GM19025 (cell line): ENCODE results near the gene ATL2.
A peak's percentile ranks its signal among the peaks of the same experiment; 100 is the strongest.
"Not testable (repeated sequence)": the region's sequence is repeated elsewhere in the genome, so short reads cannot be mapped to it uniquely, and the experiment has no call there.

Source experiments
- ATAC-seq: cut with Tn5 transposase; IDR thresholded peaks from one replicate; pipeline ENCODE4 v1.9.1; 2021; ENCODE audit warnings: mild to moderate bottlenecking, low read depth, moderate library complexity; ENCODE audit not compliant: unreplicated experiment

Gene ATL2

DNA sequence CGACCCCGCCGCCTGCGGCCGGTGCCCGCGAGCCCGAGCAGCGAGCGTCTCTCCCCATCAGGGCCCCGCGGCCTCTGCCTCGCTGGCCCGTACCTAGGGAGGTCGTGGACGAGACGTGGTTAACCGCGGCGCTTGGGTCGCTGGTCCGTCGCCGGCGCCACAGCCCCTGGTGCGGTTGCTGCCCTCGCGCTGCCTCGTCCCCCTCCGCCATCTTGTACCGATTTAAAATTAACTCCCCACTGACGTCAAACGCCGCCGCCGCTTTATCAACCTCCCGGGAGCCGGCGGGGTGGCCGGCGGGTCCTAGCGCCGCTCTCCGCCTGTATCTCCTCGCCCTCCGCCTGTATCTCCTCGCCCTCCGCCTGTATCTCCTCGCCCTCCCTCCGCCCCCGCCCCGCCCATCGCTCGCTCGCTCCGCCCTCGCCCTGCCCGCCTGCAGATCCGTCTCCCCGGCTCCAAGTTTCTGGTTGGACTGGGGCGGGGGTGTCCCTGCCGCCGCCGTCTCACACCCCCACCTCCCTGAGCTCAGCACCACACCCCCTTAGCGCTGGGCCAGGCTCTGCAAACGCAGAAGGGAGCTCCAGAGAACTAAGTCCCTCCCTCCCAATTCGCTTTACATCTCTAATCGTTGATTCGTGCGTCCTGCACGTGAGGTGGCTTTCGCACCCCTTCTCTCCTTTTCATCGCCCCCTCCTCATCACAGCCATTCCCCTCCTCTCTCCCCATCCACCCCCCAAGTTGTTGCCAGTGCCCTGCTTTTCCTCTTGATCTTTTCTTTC is at the start of gene ATL2:
Gene ATL2 (minus strand): TSS at position 224 of the 779 bp plus-strand sequence. CDS start 13 bp downstream, at position 211.
- peak; percentile 89 for ATAC-seq

DNA sequence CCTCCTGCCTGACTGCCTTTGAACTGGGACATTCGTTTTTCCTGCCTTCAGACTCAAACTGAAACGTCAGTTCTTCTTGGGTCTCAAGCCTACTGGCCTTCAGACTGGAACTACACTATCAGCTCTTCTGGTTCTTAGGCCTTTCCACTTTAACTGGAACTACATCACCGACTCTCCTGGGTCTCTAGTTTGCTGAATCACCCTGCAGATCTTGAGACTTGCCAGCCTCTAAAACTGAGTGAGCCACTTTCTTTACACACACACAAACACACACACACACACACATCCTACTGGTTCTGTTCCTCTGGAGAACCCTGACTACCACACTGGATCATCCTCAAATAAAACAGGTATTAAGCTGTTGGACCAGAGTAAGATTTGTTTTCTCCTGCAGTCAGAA is 46.7 kb upstream of the ATL2 start:
- ATAC-seq, result no peak

- no peak for ATAC-seq
These were observed 44.4 kb upstream of the ATL2 start for GRCh38 chr2:38421274-38422056.

GRCh38 chr2:38419499-38419898 is 42.4 kb upstream of the ATL2 start:
- no peak for ATAC-seq

DNA sequence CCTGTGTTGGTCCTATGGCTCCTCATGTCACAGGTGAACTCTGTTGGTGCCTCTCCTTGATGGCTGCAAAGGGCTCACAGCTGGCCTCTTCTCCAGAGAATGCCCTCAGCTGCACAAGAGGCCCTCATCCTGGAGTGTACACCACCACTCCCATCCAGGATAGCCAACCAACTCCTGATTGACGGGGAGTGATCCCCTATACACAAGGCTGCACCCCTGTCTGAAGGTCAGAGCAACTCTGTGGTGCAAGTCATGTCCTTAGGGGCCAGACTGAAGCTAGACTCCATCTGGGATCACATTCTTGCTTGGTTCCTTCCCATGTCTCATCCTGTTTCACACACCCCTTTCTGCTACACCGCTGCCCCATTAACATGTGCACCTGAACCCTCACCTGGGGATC is 41.7 kb upstream of the ATL2 start:
- no peak for ATAC-seq

- no peak for ATAC-seq
These were observed 40.9 kb upstream of the ATL2 start for GRCh38 chr2:38417745-38418689.

- ATAC-seq, result no peak
These were observed 39.4 kb upstream of the ATL2 start for GRCh38 chr2:38416296-38417036.

DNA sequence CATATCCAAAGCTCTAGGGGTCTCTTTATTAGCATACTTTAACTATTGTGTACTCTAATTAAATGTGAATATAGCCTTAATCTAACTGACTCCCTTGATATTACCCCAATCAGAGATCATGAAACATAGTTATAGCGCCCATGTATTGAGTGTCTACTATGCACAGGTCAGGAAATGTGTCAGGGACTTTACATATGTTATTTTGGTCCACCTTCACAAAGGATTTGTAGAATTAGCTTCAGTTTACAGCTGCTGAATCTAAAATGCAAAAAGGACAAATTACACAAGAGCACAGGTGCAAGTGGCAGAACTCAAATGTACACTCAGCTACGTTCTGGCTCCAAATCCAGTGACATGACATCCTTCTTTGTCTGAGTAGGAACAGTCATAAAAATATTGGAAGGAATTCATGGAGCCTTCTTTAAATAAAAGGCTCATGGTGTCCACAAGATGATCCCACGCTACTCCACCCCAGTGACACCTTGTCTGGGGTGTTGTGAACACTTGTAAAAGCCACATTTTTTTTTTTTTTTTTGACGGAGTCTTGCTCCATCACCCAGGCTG is 38.7 kb upstream of the ATL2 start:
- no peak for ATAC-seq

GRCh38 chr2:38415023-38415422 is 38.0 kb upstream of the ATL2 start:
- no peak for ATAC-seq

DNA sequence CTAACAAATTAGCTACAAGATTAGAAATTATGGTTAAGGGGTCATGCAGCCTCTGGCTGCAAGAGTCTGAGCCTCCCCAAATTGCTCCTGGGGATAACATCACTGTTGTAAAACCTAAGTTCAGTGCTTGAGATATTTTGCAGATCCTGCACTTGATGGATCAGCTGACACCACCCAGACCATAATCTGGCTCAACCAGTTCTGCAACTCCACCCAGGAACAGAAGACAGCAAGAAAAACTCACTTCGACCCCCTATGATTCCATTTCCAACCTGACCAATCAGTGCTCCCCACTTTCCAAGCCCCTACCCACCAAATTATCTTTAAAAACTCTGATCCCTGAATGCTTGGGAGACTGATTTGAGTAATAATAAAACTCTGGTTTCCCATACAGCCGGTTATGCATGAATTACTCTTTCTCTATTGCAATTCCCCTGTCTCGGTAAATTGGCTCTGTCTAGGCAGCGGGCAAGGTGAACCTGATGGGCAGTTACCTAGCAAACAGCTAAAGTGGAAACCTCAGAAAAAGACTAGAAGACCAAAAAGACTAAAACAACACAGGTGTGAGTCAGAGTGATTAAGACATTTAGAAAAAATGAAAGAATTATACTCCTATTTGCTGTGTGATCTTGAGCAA is 35.3 kb upstream of the ATL2 start:
- not testable (repeated sequence) for ATAC-seq

DNA sequence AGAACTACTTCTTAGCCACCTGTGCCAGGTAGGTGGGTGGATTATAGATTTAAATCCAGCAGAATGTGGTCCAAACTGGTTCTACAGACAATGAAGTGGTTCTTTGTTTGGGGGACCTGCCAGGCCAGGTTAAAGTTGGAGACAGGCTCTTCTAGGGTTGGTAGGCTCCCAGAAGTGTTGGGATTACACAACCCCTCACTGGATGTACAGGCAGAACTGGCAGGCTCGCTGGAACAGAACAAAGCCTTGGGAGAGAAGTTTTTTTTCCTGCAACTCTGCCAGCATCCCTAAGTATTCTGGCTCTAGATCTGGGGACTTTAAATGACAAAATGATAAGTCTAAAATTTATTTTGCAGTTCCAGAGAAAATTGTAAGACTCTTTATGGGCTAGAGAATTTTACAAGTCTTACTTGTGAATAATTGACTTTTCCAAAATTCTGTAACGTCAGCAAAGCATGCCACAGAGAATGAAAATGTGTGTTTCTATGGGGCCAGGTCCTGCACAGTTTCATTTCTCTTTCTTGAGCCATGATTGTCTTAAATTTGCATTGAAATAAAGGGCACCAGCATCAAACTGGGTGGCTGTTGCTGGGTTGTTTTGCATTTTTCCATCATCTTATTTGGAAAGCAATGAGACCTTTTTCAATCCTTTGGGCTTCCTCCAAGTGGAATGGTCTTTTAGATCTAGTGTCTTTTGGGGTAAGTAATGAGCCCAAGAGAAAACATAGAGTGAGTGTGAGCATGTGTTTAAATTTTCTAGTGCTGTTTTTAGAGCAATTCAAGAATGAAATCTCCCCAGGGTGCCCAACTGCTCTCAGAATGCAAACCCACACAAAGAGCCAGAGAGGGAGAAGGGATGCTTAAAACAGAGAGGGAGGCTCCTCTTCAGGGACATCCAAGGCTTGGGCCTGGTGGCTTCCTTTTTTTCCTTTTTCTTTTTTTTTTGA is 32.4 kb upstream of the ATL2 start:
- peak; percentile 64 for ATAC-seq

GRCh38 chr2:38407111-38407682 is 30.1 kb upstream of the ATL2 start:
- no peak for ATAC-seq

DNA sequence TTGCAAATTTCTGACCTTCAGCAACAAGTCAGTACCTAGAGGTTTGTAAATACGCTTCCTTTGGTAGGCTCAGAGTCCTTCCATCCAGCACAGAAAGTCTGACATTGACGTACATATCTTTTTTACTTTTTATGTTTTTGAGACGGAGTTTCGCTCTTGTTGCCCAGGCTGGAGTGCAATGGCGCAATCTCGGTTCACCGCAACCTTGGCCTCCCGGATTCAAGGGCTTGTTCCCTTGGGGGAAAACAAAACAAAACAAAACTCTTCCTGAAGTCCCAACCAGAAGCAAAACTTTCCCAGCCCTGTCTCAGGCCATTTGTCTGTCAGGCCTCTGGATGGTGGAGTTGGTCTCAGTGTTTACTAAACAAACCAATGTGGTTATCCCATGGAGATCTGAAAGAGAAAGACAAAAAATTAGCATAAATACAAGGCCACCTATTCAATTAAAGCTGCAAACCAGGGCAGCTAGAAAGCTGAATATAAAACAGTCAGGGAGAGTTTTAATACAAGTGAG is 29.6 kb upstream of the ATL2 start:
- no peak for ATAC-seq

- no peak for ATAC-seq
These were observed 29.0 kb upstream of the ATL2 start for GRCh38 chr2:38405917-38406596.

DNA sequence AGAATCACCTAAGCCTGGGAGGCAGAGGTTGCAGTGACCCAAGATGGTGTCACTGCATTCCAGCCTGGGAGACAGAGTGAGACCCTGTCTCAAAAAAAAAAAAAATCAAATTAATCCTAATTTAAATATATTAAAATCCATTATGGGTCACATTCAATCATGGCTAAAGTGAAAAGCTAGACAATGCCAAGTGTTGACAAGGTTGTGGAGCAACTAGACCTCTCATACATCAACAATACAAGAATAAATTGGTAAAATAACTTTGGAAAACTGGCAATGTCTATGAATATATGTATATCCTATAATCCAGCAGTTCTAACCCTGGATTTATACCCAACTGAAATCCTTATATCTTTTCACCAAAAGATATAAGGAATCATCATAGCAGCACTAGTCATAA is 23.4 kb upstream of the ATL2 start:
- ATAC-seq, result no peak

DNA sequence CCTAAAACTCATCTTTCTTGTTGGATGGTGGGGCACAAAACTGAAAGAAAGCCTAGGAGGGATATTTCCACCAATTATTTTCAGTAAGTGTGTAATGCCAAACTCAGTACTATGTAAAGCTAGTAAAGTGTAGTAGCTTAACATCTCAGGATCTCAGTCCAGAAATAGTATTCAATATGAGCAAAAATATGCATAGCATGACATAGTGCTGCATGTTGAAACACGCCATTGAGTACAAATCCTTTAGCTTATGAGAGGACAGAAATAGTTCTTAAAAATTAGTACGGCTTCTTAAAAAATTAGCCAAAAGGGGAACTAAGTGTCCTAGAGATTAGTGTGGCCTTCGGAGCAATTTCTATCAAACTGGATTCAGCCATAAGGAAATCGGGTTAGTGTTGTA is 21.7 kb upstream of the ATL2 start:
- no peak for ATAC-seq

DNA sequence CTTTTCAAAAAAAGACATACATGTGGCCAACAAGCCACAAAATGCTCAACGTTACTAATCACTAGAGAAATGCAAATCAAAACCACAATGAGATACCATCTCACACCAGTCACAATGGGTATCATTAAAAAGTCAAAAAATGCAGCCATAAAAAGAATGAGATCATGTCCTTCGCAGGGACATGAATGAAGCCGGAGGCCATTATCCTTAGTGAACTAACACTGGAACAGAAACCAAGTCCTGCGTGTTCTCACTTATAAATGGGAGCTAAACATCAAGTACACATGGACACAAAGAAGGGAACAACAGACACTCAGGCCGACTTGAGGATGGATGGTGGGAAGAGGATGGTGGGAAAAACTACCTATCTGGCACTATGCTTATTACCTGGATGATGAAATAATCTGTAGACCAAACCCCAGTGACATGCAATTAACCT is 17.8 kb upstream of the ATL2 start:
- no peak for ATAC-seq
